Neural cell (in vitro differentiated cells): ENCODE results near the gene LRFN5. TPM values are rescaled to one million over a fixed set of nuclear protein-coding genes. Genes with fewer than 3 reads are reported as not detected.

ENCODE experiments used
- H2AFZ ChIP-seq: fragments of 200-600, 300-800 bp; sonication (generic), shearing (Covaris generic); 2 replicates; pipeline ENCODE4 v1.6.0; 2014; ENCODE audit warnings: low read depth, mild to moderate bottlenecking, antibody characterized with exemption, low read length, moderate library complexity
- H3F3A ChIP-seq: fragments of 200-600 bp; shearing (Covaris generic); 2 replicates; pipeline ENCODE4 v1.6.1; 2016; ENCODE audit warnings: mild to moderate bottlenecking, moderate library complexity, mixed read lengths, antibody characterized with exemption, low read length; ENCODE audit not compliant: insufficient read depth, poor library complexity, severe bottlenecking
- H3K27ac ChIP-seq: fragments of 200-600, 300-800 bp; sonication (generic), shearing (Covaris generic); 2 replicates; pipeline ENCODE4 v1.5.1; 2014; ENCODE audit warnings: mild to moderate bottlenecking, low read length, moderate library complexity
- H3K27me3 ChIP-seq: fragments of 300-800, 200-600 bp; sonication (generic), shearing (Covaris generic); 2 replicates; pipeline ENCODE4 v1.6.0; 2014; ENCODE audit warnings: mild to moderate bottlenecking, low read depth, low read length, moderate library complexity; ENCODE audit not compliant: insufficient read depth
- H3K36me3 ChIP-seq: fragments of 300-800, 200-600 bp; sonication (generic), shearing (Covaris generic); 2 replicates; pipeline ENCODE4 v1.5.1; 2014; ENCODE audit warnings: mild to moderate bottlenecking, antibody characterized with exemption, low read length, moderate library complexity; ENCODE audit not compliant: insufficient read depth
- H3K4me2 ChIP-seq: fragments of 300-800, 200-600 bp; sonication (generic), shearing (Covaris generic); 2 replicates; pipeline ENCODE4 v1.6.0; 2014; ENCODE audit warnings: mild to moderate bottlenecking, low read length
- H3K4me3 ChIP-seq: fragments of 300-800, 200-600 bp; sonication (generic), shearing (Covaris generic); 2 replicates; pipeline ENCODE4 v1.5.1; 2014; ENCODE audit warnings: mild to moderate bottlenecking, low read length, moderate library complexity
- H3K79me2 ChIP-seq: fragments of 200-600 bp; shearing (Covaris generic); replicated peaks from 2 replicates; pipeline ENCODE4 v1.6.0; 2014; ENCODE audit warnings: mild to moderate bottlenecking, low read length, moderate library complexity; ENCODE audit not compliant: insufficient read depth
- H3K9ac ChIP-seq: fragments of 300-800, 200-600 bp; sonication (generic), shearing (Covaris generic); 2 replicates; pipeline ENCODE4 v1.6.1; 2016; ENCODE audit warnings: mild to moderate bottlenecking, low read length, mixed read lengths
- H3K9me2 ChIP-seq: fragments of 200-600 bp; shearing (Covaris generic); 2 replicates; pipeline ENCODE4 v1.6.1; 2016; ENCODE audit warnings: mild to moderate bottlenecking, low read length, mixed read lengths; ENCODE audit not compliant: insufficient read depth
- H3K9me3 ChIP-seq: fragments of 200-600, 300-800 bp; sonication (generic), shearing (Covaris generic); 2 replicates; pipeline ENCODE4 v1.6.1; 2016; ENCODE audit warnings: mild to moderate bottlenecking, mixed run types, low read length, moderate library complexity, mixed read lengths
- H4K20me1 ChIP-seq: fragments of 200-600 bp; shearing (Covaris generic); 2 replicates; pipeline ENCODE4 v1.6.1; 2016; ENCODE audit warnings: mild to moderate bottlenecking, mixed run types; ENCODE audit not compliant: insufficient read depth
- CTCF ChIP-seq: fragments of 450-650 bp; IDR thresholded peaks from 2 replicates; pipeline ENCODE4 v1.5.1; 2014; ENCODE audit warnings: antibody characterized with exemption, mild to moderate bottlenecking, moderate library complexity; ENCODE audit not compliant: poor library complexity, severe bottlenecking
- EP300 ChIP-seq: fragments of 450-650 bp; conservative IDR thresholded peaks from 2 replicates; pipeline ENCODE4 v1.6.1; 2014; ENCODE audit warnings: antibody characterized with exemption, mild to moderate bottlenecking, moderate library complexity; ENCODE audit not compliant: poor library complexity, severe bottlenecking
- EZH2 ChIP-seq: fragments of 200-600, 300-800 bp; shearing (Covaris generic), sonication (generic); IDR thresholded peaks from 2 replicates; pipeline ENCODE4 v1.6.1; 2014; ENCODE audit warnings: antibody characterized with exemption, low read length, borderline replicate concordance, mild to moderate bottlenecking; ENCODE audit not compliant: insufficient read depth, poor library complexity, severe bottlenecking
- MXI1 ChIP-seq: fragments of 450-650 bp; conservative IDR thresholded peaks from 2 replicates; pipeline ENCODE4 v1.6.1; 2014; ENCODE audit warnings: antibody characterized with exemption, mild to moderate bottlenecking; ENCODE audit not compliant: poor library complexity, severe bottlenecking
- POLR2AphosphoS5 ChIP-seq: IDR thresholded peaks from 2 replicates; pipeline ENCODE4 v1.6.1; 2012
- RAD21 ChIP-seq: fragments of 450-650 bp; conservative IDR thresholded peaks from 2 replicates; pipeline ENCODE4 v1.6.1; 2014; ENCODE audit warnings: antibody characterized with exemption, mild to moderate bottlenecking, moderate library complexity
- REST ChIP-seq: IDR thresholded peaks from 2 replicates; pipeline ENCODE4 v1.6.1; 2012; ENCODE audit warnings: borderline replicate concordance
- SMC3 ChIP-seq: fragments of 450-650 bp; conservative IDR thresholded peaks from 2 replicates; pipeline ENCODE4 v1.6.1; 2014; ENCODE audit warnings: antibody characterized with exemption, mild to moderate bottlenecking, moderate library complexity; ENCODE audit not compliant: poor library complexity
- TAF1 ChIP-seq: IDR thresholded peaks from 2 replicates; pipeline ENCODE4 v1.6.1; 2012; ENCODE audit warnings: low read depth
- polyA plus RNA-seq: library from polyadenylated mRNA; depleted of rRNA; stranded (reverse); fragments of >200 nt; gene quantifications from 2 replicates; pipeline ENCODE4 v1.2.3, GENCODE V29; 2014

The LRFN5 gene
- polyA plus RNA-seq, 1 donor from 2014 or later: 24.5 TPM

GRCh38 chr14:41739203-41739602 is 132.5 kb downstream of the LRFN5 start:
- Histone ChIP-seq H3K27me3 (no peaks in the 10 kb centered on the region), H3K79me2 (no peaks in the 10 kb centered on the region), H4K20me1 (no peaks in the 10 kb centered on the region), H3K4me2 (no peak overlapping the region), H3K27ac (no peak overlapping the region), H3K36me3 (no peaks in the 10 kb centered on the region), H3K9me2 (no peaks in the 10 kb centered on the region), H3K4me3 (no peak overlapping the region), H3K9ac (no peak overlapping the region), H3K9me3 (no peaks in the 10 kb centered on the region), H2AFZ (no peak overlapping the region), H3F3A (no peaks in the 10 kb centered on the region)
- no peak for TF ChIP-seq RAD21
- no peak for TF ChIP-seq EP300
- TF ChIP-seq MXI1: no peak
- TF ChIP-seq REST: no peak
- TF ChIP-seq TAF1: no peak

GRCh38 chr14:41743140-41743539 is 136.5 kb downstream of the LRFN5 start:
- TF ChIP-seq RAD21: no peak
- TF ChIP-seq EP300: no peak
- no peak for TF ChIP-seq EZH2
- no peak for TF ChIP-seq POLR2AphosphoS5
- TF ChIP-seq REST: no peak
- TF ChIP-seq CTCF: no peak
- TF ChIP-seq SMC3: no peak
- TF ChIP-seq TAF1: no peak
- no peak for TF ChIP-seq MXI1
- H3K79me2 ChIP-seq: no peaks in the 10 kb centered on the region
- H3K27me3 ChIP-seq: no peaks in the 10 kb centered on the region
- no peaks in the 10 kb centered on the region for H4K20me1 ChIP-seq
- H3K9ac ChIP-seq: no peak overlapping the region
- H3K4me2 ChIP-seq: no peak overlapping the region
- no peaks in the 10 kb centered on the region for H3K9me2 ChIP-seq
- no peak overlapping the region for H3K27ac ChIP-seq
- H3K4me3 ChIP-seq: no peak overlapping the region
- no peaks in the 10 kb centered on the region for H3F3A ChIP-seq
- H3K36me3 ChIP-seq: no peaks in the 10 kb centered on the region
- no peak overlapping the region for H2AFZ ChIP-seq
- no peaks in the 10 kb centered on the region for H3K9me3 ChIP-seq
